ENCODE measurements around the gene CD5L.

CD5L gene

GRCh38 chr1:157803851-157804250 is 37.8 kb downstream of the CD5L start:
- TF ChIP-seq CTCF (IDR thresholded peaks at IDR 0.05; ENCODE audit: insufficient read depth, low read length, missing control alignments), result no peak
- no peak overlapping the region for H3K4me3 ChIP-seq (ENCODE audit: low read depth, low read length)
- POLR2A ChIA-PET, result no interaction called here
- CTCF ChIA-PET, result interaction anchor here (0.9 kb wide), 1 partner anchor 8 kb away, joined by 3 read pairs; no protein-coding TSS in a partner anchor
- DNase-seq (ENCODE audit: low read depth, low spot score), result no peak

GRCh38 chr1:157799996-157800395 is 41.6 kb downstream of the CD5L start:
- POLR2A ChIA-PET, result no interaction called here
- DNase-seq (ENCODE audit: low read depth, low spot score), result no peak
- H3K4me3 ChIP-seq (ENCODE audit: low read depth, low read length), result no peak overlapping the region
- TF ChIP-seq CTCF (IDR thresholded peaks at IDR 0.05; ENCODE audit: insufficient read depth, low read length, missing control alignments), result no peak
- CTCF ChIA-PET, result no interaction called here

GRCh38 chr1:157798211-157798610 is 43.4 kb downstream of the CD5L start:
- H3K4me3 ChIP-seq (ENCODE audit: low read depth, low read length), result no peak overlapping the region
- ChIA-PET POLR2A (no interaction called here), CTCF (no interaction called here)
- TF ChIP-seq CTCF (IDR thresholded peaks at IDR 0.05; ENCODE audit: insufficient read depth, low read length, missing control alignments), result no peak
- DNase-seq (ENCODE audit: low read depth, low spot score), result no peak

GRCh38 chr1:157785248-157785647 is 56.4 kb downstream of the CD5L start:
- no peak overlapping the region for H3K4me3 ChIP-seq (ENCODE audit: low read depth, low read length)
- ChIA-PET POLR2A (no interaction called here), CTCF (no interaction called here)
- no peak for TF ChIP-seq CTCF (IDR thresholded peaks at IDR 0.05; ENCODE audit: insufficient read depth, low read length, missing control alignments)
- DNase-seq (ENCODE audit: low read depth, low spot score), result no peak

GRCh38 chr1:157784801-157785200 is 56.8 kb downstream of the CD5L start:
- no peak overlapping the region for H3K4me3 ChIP-seq (ENCODE audit: low read depth, low read length)
- POLR2A ChIA-PET, result no interaction called here
- CTCF ChIA-PET, result no interaction called here
- no peak for TF ChIP-seq CTCF (IDR thresholded peaks at IDR 0.05; ENCODE audit: insufficient read depth, low read length, missing control alignments)
- no peak for DNase-seq (ENCODE audit: low read depth, low spot score)

GRCh38 chr1:157782931-157783330 is 58.7 kb downstream of the CD5L start:
- no peak for DNase-seq (ENCODE audit: low read depth, low spot score)
- POLR2A ChIA-PET, result no interaction called here
- TF ChIP-seq CTCF (IDR thresholded peaks at IDR 0.05; ENCODE audit: insufficient read depth, low read length, missing control alignments), result no peak
- no peak overlapping the region for H3K4me3 ChIP-seq (ENCODE audit: low read depth, low read length)
- CTCF ChIA-PET, result no interaction called here
